HFFc6 (cell line): ENCODE results near the gene DBF4B. TPM values are rescaled to one million over a fixed set of nuclear protein-coding genes. Genes with fewer than 3 reads are reported as not detected.

Experiments
- DNase-seq: peaks from one replicate; pipeline ENCODE4 v3.0.0-alpha.2; 2018
- H3K27ac Mint-ChIP-seq: 2 replicates; pipeline ENCODE4 v1.8.0; 2020; ENCODE audit warnings: mild to moderate bottlenecking, mixed read lengths
- H3K27me3 Mint-ChIP-seq: 2 replicates; pipeline ENCODE4 v1.8.0; 2021; ENCODE audit warnings: mild to moderate bottlenecking, moderate library complexity, mixed read lengths; ENCODE audit not compliant: insufficient read depth
- H3K36me3 Mint-ChIP-seq: 2 replicates; pipeline ENCODE4 v1.8.0; 2021; ENCODE audit warnings: low read depth, mixed read lengths
- H3K4me1 Mint-ChIP-seq: 2 replicates; pipeline ENCODE4 v1.8.0; 2020; ENCODE audit warnings: low read depth, mixed read lengths
- H3K4me3 Mint-ChIP-seq: 2 replicates; pipeline ENCODE4 v1.8.0; 2020; ENCODE audit warnings: mild to moderate bottlenecking, moderate library complexity, mixed read lengths
- H3K9me3 Mint-ChIP-seq: 2 replicates; pipeline ENCODE4 v1.8.0; 2020; ENCODE audit warnings: mild to moderate bottlenecking, mixed read lengths
- total RNA-seq, 6 experiments: library from RNA; stranded (reverse); fragmentation: NEBNext Ultra II Directional; extraction: Animal tissue kit (Norgen Biotek cat#: 25700); gene quantifications; 2 replicates in 1 of 6; 3 replicates in 5 of 6; pipeline ENCODE4 v1.2.3, GENCODE V29; 2021
- TF ChIP-seq, protein P1 (sequence below): fragments of 200-600 bp; sonication (generic); IDR thresholded peaks from 2 replicates; pipeline ENCODE4 v1.5.0; 2021; ENCODE audit warnings: antibody characterized with exemption, mild to moderate bottlenecking

DBF4B gene
- total RNA-seq, 6 experiments from 2014 or later: 5.5 to 11.9 (median 10.8) TPM

DNA sequence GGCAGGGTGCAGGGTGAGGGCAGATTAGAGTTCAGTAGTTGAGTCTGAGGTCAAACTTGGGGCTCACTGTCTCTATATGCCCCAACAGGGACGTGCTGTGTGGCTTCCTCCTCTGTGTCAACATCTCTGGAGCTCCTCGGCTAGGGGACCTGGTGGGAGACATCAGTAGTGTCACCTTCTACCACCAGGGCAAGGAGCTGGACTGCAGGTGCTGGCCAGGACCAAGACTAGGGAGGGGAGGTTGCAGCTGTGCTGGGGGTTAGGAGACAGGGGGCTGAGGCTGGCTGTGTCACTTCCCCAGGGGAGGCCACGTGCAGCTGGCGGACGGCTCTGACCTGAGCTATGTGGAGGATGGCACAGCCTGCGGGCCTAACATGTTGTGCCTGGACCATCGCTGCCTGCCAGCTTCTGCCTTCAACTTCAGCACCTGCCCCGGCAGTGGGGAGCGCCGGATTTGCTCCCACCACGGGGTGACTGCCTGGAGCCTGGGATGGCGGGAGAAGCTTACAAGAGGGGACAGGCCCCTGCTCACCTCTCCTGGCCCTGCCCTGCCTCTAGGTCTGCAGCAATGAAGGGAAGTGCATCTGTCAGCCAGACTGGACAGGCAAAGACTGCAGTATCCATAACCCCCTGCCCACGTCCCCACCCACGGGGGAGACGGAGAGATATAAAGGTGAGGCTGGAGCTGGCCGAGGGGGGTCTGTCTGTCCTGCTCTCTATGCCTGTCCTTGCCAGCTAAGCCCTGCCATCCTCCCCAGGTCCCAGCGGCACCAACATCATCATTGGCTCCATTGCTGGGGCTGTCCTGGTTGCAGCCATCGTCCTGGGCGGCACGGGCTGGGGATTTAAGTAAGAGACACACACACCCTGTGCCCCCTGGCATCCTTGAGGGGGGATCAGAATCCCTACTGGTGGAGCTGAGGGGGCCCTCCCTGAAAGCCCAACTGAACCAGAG, 69.2 kb downstream of the DBF4B start:
- H3K27ac Mint-ChIP-seq: no peak overlapping the region
- no peak overlapping the region for H3K4me3 Mint-ChIP-seq

DNA sequence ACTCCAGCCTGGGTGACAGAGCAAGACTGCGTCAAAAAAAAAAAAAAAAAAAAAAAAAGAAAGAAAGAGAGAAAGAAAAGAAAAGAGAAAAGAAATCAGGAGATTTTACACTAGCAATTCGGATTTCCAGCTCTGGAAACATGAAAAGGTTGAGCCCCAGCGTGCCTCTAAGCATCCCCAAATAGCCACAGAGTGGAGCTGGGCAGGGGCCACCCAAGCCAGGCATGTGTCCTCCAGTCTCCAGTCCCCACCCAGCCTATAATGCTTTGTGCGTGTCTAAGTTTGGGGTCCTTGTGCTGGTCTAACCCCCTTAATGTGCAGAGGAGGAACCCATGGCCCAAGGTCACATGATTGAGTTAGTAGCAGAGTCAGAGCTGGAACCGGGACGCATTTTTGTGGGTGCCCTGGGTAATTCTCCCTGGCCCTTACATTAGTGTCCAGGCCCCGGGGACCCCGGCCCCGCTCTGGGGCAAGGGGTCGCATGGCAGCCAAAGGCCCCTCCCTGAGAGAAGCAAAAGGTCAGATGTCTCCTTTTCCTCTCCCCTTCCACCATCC, 70.3 kb downstream of the DBF4B start:
- H3K27me3 Mint-ChIP-seq: peaks cover 4% of the 10 kb centered on the region
- TF ChIP-seq, protein P1, sequence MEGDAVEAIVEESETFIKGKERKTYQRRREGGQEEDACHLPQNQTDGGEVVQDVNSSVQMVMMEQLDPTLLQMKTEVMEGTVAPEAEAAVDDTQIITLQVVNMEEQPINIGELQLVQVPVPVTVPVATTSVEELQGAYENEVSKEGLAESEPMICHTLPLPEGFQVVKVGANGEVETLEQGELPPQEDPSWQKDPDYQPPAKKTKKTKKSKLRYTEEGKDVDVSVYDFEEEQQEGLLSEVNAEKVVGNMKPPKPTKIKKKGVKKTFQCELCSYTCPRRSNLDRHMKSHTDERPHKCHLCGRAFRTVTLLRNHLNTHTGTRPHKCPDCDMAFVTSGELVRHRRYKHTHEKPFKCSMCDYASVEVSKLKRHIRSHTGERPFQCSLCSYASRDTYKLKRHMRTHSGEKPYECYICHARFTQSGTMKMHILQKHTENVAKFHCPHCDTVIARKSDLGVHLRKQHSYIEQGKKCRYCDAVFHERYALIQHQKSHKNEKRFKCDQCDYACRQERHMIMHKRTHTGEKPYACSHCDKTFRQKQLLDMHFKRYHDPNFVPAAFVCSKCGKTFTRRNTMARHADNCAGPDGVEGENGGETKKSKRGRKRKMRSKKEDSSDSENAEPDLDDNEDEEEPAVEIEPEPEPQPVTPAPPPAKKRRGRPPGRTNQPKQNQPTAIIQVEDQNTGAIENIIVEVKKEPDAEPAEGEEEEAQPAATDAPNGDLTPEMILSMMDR: no peak
- H3K36me3 Mint-ChIP-seq: no peaks in the 10 kb centered on the region
- no peaks in the 10 kb centered on the region for H3K9me3 Mint-ChIP-seq
- H3K4me3 Mint-ChIP-seq: peak overlapping the region; percentile 80
- H3K4me1 Mint-ChIP-seq: no peaks in the 10 kb centered on the region
- no peak for DNase-seq
- no peak overlapping the region for H3K27ac Mint-ChIP-seq

More for the DNA sequence above, 69.2 kb downstream of the DBF4B start:
- TF ChIP-seq, protein P1: peak; percentile 40
- H3K27me3 Mint-ChIP-seq: peaks cover 7% of the 10 kb centered on the region
- no peaks in the 10 kb centered on the region for H3K9me3 Mint-ChIP-seq
- no peaks in the 10 kb centered on the region for H3K36me3 Mint-ChIP-seq
- H3K4me1 Mint-ChIP-seq: no peaks in the 10 kb centered on the region
- no peak for DNase-seq

GRCh38 chr17:44779211-44780025, 71.0 kb downstream of the DBF4B start:
- Mint-ChIP-seq H3K36me3 (no peaks in the 10 kb centered on the region), H3K4me1 (no peaks in the 10 kb centered on the region), H3K27me3 (peaks cover 2% of the 10 kb centered on the region; the same call in 1 of the 2 replicates), H3K9me3 (no peaks in the 10 kb centered on the region), H3K27ac (peak overlapping the region; percentile 81), H3K4me3 (peak overlapping the region; percentile 80)
- DNase-seq: peak; percentile 68
- TF ChIP-seq, protein P1: peak; percentile 97

GRCh38 chr17:44780161-44780560, 71.7 kb downstream of the DBF4B start:
- Mint-ChIP-seq H3K4me1 (no peaks in the 10 kb centered on the region), H3K27ac (0 out of 2 replicates have a peak overlapping the region, but pooled peaks have one; percentile 7), H3K9me3 (no peaks in the 10 kb centered on the region), H3K4me3 (no peak overlapping the region), H3K27me3 (peaks cover 2% of the 10 kb centered on the region; the same call in 1 of the 2 replicates), H3K36me3 (no peaks in the 10 kb centered on the region)
- DNase-seq: no peak
- TF ChIP-seq, protein P1: no peak

DNA sequence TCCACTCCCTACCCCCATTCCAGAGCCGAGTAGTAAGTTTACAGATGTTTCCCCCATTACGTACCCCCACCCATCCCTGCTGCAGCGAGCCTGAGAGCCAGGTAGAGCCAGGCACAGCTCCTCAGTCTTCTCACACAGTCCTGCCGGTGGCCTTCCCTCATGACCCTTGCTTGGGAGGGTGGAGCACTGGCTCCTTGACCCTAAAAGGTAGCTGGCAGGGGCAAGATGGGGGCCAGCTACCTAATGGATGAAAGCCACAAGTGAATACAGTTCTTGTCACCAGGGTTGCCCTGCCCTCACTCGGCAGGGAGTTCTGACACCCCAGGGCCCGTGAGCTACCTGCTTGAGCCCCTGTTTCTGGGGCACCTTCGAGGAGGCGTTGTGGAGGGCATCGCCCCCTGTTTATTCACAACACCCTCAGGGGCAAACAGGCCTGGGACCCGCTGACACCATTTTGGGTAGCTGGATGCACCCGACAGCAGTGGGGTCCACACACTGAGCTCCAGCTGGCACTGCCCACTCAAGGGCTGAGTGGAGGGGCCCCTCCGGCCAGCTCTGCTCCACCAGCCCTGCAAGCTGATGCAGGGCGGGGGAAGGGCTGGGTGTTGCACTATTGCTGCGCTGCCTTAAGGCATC, 72.5 kb downstream of the DBF4B start:
- Mint-ChIP-seq H3K27ac (no peak overlapping the region), H3K4me1 (no peaks in the 10 kb centered on the region), H3K4me3 (no peak overlapping the region), H3K9me3 (no peaks in the 10 kb centered on the region), H3K36me3 (no peaks in the 10 kb centered on the region), H3K27me3 (peaks cover 2% of the 10 kb centered on the region; the same call in 1 of the 2 replicates)
- DNase-seq: no peak
- TF ChIP-seq, protein P1: no peak
